ENCODE results near the gene C10orf105.

Gene C10orf105

GRCh38 chr10:71667387-71667752, 52.2 kb downstream of the C10orf105 start:
- no peak for DNase-seq

- DNase-seq = no peak
Measured at GRCh38 chr10:71666639-71667386, 52.8 kb downstream of the C10orf105 start.

- DNase-seq = no peak
Measured at GRCh38 chr10:71665456-71665855, 54.1 kb downstream of the C10orf105 start.

- DNase-seq = no peak
Measured at GRCh38 chr10:71664585-71664984, 55.0 kb downstream of the C10orf105 start.

- no peak for DNase-seq
Measured at GRCh38 chr10:71663311-71663710, 56.3 kb downstream of the C10orf105 start.

GRCh38 chr10:71661779-71662336, 57.7 kb downstream of the C10orf105 start:
- no peak for DNase-seq

Measured in NCI-H1105 treated with DMSO at 0.1 percent for 48 hours (cell line).